Medulla oblongata (tissue), 1 donor: ENCODE results near the gene MAP4.
A peak's percentile ranks its signal among the peaks of the same experiment; 100 is the strongest.
"Not testable (repeated sequence)": the region's sequence is repeated elsewhere in the genome, so short reads cannot be mapped to it uniquely, and the experiment has no call there.

ENCODE experiments used
- DNase-seq: peaks from one replicate; pipeline ENCODE4 v3.0.0-alpha.2; 2015; ENCODE audit errors: extremely low spot score

Gene MAP4, protein sequence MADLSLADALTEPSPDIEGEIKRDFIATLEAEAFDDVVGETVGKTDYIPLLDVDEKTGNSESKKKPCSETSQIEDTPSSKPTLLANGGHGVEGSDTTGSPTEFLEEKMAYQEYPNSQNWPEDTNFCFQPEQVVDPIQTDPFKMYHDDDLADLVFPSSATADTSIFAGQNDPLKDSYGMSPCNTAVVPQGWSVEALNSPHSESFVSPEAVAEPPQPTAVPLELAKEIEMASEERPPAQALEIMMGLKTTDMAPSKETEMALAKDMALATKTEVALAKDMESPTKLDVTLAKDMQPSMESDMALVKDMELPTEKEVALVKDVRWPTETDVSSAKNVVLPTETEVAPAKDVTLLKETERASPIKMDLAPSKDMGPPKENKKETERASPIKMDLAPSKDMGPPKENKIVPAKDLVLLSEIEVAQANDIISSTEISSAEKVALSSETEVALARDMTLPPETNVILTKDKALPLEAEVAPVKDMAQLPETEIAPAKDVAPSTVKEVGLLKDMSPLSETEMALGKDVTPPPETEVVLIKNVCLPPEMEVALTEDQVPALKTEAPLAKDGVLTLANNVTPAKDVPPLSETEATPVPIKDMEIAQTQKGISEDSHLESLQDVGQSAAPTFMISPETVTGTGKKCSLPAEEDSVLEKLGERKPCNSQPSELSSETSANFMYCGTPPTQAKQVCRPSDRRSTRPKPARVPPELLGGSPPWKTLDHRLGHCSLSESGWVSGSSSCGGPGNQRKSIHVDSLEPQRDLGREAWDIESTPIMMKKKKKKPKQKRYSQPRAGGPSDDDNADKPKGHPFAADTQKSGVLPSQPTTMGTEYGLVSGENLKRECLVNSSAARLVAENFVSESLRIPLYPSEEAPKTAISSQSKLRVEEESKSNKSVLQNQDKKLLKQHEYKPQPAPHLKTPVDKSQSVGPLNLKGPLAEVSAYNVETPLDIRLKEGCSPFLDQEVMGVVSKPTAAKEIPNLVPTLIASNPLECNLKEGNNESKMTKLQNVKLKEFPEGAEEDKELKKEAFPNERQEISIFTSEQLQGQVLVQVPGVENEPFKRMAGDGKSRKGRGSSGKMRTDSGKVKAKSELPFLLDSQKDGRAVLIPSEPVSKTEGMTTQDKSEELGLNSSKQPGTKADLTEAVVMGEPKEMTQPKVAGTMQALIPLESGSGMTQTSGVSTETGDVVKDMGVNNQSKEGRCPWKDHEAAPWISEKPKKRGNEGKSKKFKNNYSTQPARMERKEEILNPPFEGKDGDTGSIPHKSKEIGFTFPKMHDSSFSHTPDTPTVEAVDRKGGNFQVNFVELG (N-terminal part only)

DNA sequence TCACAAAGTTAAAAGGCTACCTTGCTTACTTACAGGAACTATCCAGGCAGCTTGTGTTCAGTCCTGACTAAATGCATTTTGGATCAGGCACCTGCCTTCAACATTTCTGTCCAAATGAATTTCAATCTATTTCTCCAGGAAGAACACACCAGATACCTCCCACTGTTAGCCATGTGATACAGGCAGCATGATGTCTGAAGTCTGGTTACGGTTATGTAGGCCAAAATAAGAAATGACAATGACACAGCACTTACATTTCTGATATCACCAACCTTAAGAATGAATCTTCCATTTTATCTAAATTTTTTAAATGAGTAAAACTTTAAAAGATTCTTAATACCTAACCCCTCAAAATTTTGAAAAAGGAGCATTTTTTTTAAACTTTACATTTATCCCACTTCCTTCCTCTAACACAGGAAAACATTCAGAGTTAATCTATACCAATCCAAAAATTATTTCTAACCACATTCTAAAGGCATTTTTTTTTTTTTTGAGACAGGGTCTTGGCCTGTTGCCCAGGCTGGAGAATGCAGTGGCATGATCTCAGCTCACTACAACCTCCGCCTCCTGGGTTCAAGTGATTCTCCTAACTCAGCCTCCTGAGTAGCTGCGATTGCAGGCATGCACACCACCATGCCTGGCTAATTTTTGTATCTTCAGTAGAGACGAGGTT lies at the start of gene MAP4:
MAP4 (minus strand) TSS at position 116 of the 673 bp plus-strand sequence. CDS start 17,556 bp downstream, outside the sequence.
- no peak for DNase-seq

DNA sequence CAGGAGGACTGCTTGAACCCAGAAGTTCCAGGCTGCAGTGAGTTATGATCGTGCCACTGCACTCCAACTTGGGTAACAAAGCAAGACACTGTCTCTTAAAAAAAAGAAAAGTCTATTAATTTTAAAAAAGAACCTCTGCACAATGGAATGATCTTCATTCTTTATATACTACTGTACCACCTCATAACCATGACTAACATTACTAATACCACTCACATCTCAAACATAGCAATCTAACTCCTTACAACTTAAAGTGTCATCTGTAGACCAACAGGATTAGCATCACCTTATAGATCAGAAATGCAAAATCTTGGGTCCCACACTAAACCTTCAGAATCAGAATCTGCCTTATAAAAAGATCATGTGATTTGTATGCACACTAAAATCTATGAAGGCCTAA lies 48.8 kb upstream of the MAP4 start:
- DNase-seq = no peak

DNA sequence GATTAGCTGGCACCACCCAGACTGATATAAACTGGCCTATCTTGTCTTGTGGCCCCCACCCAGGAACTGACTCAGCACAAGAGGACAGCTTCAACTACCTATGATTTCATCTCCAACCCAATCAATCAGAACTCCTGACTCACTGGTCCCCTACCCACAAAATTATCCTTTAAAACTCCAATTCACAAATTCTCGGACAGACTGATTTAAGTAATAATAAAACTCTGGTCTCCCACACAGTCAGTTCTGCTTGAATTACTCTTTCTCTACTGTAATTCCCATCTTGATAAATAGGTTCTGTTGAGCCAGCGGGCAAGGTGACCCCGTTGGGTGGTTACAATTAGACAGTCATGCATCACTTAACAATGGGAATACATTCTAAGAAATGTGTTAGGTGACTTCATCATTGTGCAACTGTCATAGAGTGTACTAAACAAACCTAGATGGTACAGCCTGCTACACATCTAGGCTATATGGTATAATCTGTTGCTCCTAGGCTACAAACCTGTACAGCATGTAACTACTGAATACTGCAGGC lies 48.1 kb upstream of the MAP4 start:
- DNase-seq = no peak

DNA sequence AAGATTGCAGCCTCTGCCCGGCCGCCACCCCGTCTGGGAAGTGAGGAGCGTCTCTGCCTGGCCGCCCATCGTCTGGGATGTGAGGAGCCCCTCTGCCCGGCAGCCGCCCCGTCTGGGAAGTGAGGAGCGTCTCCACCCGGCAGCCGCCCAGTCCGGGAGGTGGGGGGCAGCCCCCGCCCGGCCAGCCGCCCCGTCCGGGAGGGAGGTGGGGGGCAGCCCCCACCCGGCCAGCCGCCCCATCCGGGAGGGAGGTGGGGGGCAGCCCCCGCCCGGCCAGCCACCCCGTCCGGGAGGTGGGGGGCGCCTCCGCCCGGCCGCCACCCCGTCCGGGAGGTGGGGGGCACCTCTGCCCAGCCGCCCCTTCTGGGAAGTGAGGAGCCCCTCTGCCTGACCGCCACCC lies 45.4 kb upstream of the MAP4 start:
- not testable (repeated sequence) for DNase-seq

DNA sequence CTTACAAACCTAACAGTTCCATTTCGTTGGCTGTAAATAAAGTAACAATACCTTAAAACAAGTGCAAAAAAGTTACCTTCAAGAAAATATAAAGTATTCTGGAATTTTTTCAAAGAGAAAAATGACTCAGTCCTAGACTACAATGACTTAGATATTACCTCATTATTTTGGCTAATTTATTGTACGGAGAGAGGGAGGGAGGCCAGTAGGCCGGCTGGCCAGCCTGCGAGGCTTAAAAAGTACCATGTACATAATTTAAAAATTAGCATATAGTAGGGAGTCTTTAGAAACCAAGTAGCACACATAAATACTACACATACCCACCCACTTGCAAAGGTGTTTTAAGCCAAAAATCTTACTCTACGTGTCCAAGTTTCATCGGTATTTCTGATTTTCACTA lies 41.9 kb upstream of the MAP4 start:
- no peak for DNase-seq

DNA sequence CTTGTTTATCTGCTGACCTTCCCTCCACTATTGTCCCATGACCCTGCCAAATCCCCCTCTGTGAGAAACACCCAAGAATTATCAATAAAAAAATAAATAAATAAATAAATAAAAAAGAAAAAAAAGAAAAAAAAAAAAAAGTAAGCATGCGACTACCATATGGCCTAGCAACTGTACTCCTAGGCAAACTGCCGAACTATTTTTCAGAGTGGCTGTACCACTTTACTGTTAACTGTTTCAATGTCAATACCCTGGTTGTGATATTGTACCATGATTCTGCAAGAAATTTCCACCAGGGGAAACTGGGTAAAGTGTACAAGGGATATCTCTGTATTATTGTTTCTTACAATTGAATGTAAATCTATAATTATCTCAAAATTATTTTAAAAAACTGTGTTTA lies 41.3 kb upstream of the MAP4 start:
- DNase-seq = no peak

DNA sequence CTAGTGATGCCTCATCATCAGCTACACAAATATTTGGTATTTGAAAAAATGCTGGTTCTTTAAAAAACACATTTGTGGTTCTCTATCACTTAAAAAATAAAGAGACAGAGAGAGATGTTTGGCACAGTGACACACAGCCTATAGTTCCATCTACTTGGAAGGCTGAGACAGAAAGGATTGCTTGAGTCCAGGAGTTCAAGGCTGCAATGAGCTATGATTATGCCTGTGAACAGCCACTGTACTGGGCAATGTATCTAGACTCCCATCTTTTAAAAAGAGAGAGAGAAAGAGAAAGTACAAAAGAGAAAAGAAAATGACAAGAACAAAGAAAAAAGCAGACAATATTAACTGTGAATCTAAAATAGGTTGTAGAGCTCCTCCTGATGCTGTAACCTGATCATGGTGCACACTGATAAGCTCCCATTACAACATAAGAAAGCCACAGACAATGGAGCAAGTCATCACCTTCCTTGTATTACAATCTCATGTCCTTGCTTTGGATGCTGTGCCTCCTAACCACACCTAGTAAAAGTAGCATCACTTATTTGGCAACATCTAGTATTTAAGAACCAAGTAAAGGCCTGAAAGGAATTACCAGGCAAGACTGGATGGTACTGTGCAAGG lies 31.7 kb upstream of the MAP4 start:
- no peak for DNase-seq

DNA sequence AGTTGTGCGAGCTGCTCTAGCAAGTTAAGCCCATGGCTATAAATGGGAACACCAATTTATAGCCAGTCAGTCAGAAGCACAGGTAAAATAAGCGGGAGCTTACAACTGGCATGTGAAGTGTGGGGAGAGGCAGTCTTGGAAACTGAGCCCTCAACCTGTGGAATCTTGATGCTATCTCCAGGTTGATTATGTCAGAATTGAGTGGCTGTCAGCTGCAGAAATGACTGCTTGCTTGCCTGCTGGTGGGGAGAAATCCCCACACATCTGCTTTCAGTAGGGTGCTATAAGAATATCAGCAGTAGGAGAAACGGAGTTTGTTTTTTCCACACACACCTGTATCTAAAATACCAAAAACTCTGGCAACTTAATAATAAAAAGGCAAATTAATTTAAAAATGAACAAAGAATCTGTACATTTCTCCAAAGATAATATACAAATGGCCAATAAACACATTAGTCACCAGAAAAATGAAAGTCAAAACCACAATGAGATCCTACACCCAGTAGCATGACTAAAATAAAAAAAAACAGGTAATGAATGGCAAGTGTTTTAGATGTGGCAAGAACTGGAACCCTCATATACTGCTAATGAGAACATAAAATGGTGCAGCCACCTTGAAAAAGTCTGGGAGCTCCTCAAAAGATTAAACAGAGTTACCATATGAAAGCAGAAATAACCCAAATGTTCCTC lies 26.0 kb upstream of the MAP4 start:
- no peak for DNase-seq

DNA sequence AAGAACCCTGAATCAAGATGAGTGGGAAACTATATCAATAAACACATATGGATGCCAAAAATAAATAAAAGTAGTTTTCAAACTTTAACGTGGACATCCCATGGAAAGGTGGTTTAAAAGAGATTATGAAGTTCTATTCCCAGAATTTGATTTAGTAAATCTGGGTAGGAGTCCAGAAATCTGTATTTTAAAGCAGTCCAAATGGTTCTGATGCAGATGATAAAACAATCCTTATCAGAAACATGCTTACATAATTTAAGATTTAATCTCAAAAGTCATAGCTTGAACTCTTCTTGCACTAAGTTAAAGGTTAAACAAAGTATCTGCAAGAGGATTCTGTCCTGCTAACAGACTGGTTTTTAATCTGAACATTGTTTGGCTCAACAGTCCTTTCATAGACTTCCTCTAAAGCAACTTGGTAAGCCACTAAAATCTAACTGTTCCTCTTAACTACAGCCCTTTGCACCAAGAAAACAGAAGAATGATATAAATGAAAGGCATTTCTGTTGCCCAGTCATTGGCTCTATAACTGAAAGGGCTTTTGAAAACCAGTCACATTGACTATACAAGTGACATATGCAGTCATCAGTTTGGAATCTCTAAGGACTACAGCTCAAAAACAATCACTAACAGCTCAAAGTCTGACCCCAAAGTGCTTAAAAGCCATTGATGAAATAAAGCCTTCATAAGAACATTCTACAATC lies 23.4 kb upstream of the MAP4 start:
- DNase-seq = peak; percentile 81

DNA sequence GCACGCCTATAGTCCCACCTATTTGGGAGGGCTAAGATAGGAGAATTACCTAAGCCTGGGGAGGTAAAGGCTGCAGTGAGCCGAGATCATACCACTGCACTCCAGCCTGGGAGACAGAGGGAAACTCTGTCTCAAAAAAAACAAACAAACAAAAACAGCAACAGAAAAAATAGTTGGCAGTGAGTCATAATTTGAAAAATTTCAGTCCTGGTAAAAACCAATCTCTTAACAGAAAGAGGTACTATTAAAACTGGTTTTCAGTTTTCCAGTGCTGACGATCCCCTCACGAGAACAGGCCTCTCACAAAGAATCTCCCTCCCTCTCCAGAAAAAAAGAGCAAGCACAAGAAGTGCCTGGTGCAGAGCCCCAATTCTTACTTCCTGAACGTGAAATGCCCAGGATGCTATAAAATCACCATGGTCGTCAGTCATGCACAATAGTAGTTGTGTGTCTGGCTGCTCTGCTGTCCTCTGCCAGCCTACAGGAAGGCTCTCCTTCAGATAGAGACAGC lies 22.8 kb upstream of the MAP4 start:
- DNase-seq = peak; percentile 37

DNA sequence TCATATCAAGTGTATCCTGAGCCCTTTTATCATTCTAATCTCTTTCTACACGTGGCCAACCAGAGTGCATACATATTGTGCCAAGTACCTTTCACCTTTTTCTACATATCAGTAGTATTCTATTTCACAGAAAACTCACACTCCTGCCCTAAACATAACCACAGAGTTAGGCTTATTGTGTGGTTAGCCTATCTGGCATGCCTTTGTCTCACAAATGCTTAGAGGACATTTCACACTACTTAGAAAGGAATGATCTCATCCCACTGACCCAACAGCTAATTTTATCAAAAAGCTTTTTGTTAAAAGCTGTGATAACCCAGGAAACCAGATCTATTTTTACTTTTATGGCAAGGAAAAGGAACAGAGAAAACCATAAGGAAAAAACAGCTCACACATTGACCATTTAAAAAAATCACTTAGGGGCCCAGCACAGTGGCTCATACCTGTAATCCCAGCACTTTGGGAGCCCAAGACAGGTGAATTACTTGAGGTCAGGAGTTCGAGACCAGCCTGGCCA lies 17.8 kb upstream of the MAP4 start:
- peak; percentile 43 for DNase-seq

DNA sequence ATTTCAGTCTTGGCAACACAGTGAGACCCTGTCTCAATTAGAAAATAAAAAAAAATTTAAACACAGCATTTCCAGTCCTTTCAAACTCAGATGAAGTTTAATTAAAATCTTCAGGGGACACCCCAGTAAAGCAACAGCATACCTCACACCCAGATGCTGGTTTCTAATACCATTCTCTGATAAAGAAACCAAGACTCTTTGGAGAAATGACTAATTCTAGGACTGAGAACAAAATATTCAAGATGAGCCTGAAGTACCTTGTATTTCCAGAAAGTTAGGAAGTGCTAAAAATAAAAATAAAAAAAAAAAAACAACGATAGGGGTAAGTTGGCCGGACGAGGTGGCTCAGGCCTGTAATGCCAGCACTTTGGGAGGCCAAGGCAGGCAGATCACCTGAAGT lies 14.0 kb upstream of the MAP4 start:
- no peak for DNase-seq

DNA sequence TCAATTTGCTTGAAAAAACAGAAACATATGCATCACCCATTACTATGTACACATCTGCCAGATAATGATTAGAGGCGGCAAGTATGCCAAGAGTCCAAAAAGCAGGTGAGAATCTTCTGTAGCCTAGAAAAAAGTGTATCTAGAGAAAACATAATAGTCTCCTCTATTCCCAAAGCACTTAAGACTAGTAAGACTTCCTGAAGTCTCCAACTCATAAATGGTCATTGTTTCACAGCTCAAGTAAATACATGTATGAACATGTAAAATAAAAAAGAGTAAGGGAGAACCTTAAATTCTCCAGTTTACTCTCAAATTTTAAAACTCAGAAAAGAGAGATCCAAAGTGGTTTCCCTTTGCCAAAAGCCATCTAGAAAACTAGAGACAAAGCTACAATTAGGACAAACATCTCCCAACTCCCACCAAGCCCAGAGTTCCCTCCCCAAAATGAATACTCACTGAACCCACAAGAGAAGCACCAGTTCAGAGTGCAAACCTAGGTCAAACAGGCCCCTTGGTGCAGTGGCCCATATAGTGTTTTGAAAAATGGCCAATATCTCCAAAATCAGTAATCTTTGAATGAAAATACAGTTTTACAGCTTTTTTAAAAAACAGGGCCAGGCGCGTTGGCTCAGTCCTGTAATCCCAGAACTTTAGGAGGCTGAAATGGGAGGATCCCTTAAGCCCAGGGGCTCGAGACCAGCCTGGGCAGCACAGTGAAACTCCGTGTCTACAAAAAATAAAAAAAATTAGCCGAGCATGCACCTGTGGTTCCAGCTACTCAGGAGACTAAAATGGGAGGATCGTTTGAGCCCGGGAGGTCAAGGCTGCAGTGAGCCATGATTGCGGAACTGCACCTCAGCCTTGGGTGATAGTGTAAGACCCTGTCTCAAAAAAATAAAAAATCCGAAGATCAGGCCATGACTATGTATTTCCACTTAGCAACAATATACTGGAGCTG lies 11.0 kb upstream of the MAP4 start:
- no peak for DNase-seq

DNA sequence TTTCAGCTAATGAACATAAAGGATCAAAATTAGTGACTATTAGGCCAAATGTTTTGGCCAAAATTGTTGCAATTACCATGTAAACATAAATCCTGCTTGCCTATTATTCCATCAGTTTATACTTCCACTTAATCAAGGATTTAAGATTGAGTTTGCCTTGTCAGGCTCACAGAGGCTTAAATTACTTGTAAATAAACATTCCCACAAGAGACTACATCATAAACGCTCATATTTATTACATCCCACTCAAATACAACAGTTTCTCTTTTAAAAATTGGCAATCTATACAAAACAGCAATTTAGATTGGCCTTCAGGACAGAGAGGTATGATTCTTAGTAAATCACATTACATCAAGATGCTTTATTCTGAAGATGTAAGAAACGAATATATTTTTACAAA lies 9.9 kb upstream of the MAP4 start:
- no peak for DNase-seq

DNA sequence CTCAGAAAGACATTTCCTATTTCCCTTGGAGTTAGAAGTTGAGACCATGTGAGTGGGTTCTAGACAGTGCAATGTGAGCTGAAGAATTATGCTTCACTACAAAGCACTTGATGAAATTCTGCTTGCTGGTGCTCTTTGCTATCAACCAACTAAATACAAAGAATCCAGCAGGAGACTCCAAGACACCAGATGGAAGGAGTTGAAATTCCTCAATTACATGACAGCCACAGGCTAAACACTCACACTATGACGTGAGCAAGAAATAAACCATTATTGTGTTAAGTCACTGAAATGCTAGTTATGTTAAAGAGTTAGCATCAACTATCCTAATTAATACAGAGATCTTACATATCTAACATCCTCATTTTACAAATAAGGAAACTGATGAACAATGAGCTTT lies 8.2 kb upstream of the MAP4 start:
- no peak for DNase-seq

DNA sequence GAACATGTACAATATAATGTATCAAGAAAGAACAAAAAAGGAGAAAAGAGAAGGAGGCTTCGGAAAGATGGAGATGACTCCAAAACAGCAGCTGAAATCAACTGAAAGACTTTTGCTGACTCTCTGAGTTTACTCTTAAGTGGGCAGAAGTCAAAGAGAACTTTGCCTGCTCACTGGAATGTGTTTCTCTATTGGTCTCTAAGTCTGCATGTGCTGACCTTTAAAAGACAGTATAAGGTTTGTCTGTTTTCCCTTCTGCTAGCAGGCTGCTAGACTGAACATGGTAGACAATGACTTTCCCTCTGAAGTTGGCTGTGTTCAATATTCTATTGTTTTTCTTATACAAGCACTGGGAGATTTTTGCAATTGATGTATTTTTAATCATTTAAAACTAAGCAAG lies 7.2 kb upstream of the MAP4 start:
- no peak for DNase-seq

DNA sequence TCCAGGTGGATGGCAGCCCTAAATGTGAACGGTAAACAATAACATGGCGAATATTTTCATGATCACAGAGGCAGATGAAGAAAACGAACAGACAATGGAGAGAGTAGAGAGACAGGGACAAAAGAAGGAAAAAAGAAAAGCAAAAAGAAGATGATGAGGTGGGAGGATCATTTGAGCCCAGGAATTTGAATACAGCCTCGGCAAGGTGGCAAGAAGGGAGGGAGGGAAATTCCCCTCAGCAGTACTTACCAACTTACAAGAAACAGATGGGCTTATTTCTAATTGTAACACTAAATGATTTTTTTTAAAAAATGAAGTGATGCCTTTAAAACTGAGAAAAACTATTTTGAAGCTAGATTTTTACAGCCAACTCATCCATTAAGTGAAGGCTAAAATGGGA lies 6.0 kb upstream of the MAP4 start:
- no peak for DNase-seq

DNA sequence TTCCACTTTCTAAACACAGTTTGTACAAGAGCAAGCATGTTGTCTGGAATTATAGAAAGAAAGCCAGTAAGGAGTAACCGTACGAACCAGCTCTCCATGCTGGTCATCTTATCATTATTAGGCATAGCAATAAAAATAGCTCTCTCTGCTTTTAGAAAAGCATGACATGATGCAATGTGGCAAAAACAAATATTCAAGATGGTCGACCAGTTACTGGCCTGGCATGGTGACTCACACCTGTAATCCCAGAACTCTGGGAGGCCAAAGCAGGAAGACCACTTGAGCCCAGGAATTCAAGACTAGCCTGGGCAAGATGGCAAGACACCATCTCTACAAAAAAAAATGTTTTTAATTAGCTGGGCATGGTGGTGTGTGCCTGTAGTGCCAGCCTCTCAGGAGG lies 2.6 kb upstream of the MAP4 start:
- DNase-seq = no peak
